NCI-H774 (cell line): ENCODE measurements around the gene DAPP1.
"Not testable (repeated sequence)": the region's sequence is repeated elsewhere in the genome, so short reads cannot be mapped to it uniquely, and the experiment has no call there.

Source experiments
- DNase-seq: peaks from one replicate; lab custom pipeline; 2025; lab: John Stamatoyannopoulos, UW

Gene DAPP1

GRCh38 chr4:99824070-99824599, 7.5 kb downstream of the DAPP1 start:
- DNase-seq = no peak

GRCh38 chr4:99825272-99825671, 8.6 kb downstream of the DAPP1 start:
- no peak for DNase-seq

- DNase-seq = no peak
Observed at GRCh38 chr4:99826016-99826415, 9.4 kb downstream of the DAPP1 start.

- DNase-seq = no peak
Observed at GRCh38 chr4:99827454-99827853, 10.8 kb downstream of the DAPP1 start.

- DNase-seq = no peak
Observed at GRCh38 chr4:99827857-99828256, 11.2 kb downstream of the DAPP1 start.

- DNase-seq = no peak
Observed at GRCh38 chr4:99828477-99828876, 11.8 kb downstream of the DAPP1 start.

GRCh38 chr4:99830051-99830450, 13.4 kb downstream of the DAPP1 start:
- not testable (repeated sequence) for DNase-seq

- DNase-seq = no peak
Observed at GRCh38 chr4:99832321-99832720, 15.7 kb downstream of the DAPP1 start.

- DNase-seq = no peak
Observed at GRCh38 chr4:99832758-99833157, 16.1 kb downstream of the DAPP1 start.

GRCh38 chr4:99833756-99834155, 17.1 kb downstream of the DAPP1 start:
- no peak for DNase-seq

- no peak for DNase-seq
Observed at GRCh38 chr4:99834569-99834968, 17.9 kb downstream of the DAPP1 start.

GRCh38 chr4:99835942-99836341, 19.3 kb downstream of the DAPP1 start:
- no peak for DNase-seq

GRCh38 chr4:99838927-99839326, 22.3 kb downstream of the DAPP1 start:
- DNase-seq = no peak

GRCh38 chr4:99841129-99841528, 24.5 kb downstream of the DAPP1 start:
- no peak for DNase-seq

- DNase-seq = no peak
Observed at GRCh38 chr4:99843413-99843812, 26.8 kb downstream of the DAPP1 start.

- no peak for DNase-seq
Observed at GRCh38 chr4:99844048-99844447, 27.4 kb downstream of the DAPP1 start.

GRCh38 chr4:99845179-99845578, 28.6 kb downstream of the DAPP1 start:
- DNase-seq = no peak

GRCh38 chr4:99845708-99846469, 29.3 kb downstream of the DAPP1 start:
- no peak for DNase-seq

- no peak for DNase-seq
Observed at GRCh38 chr4:99846891-99847290, 30.3 kb downstream of the DAPP1 start.

- no peak for DNase-seq
Observed at GRCh38 chr4:99847362-99847976, 30.8 kb downstream of the DAPP1 start.

GRCh38 chr4:99848591-99849001, 32.0 kb downstream of the DAPP1 start:
- DNase-seq = no peak

GRCh38 chr4:99852199-99852749, 35.6 kb downstream of the DAPP1 start:
- no peak for DNase-seq

- no peak for DNase-seq
Observed at GRCh38 chr4:99853190-99853589, 36.6 kb downstream of the DAPP1 start.
